Neural cell (in vitro differentiated cells): ENCODE measurements around the gene RPL19. TPM values are rescaled to one million over a fixed set of nuclear protein-coding genes. Genes with fewer than 3 reads are reported as not detected.

ENCODE experiments used
- H2AFZ ChIP-seq: fragments of 200-600, 300-800 bp; sonication (generic), shearing (Covaris generic); 2 replicates; pipeline ENCODE4 v1.6.0; 2014; ENCODE audit warnings: low read depth, mild to moderate bottlenecking, antibody characterized with exemption, low read length, moderate library complexity
- H3F3A ChIP-seq: fragments of 200-600 bp; shearing (Covaris generic); 2 replicates; pipeline ENCODE4 v1.6.1; 2016; ENCODE audit warnings: mild to moderate bottlenecking, moderate library complexity, mixed read lengths, antibody characterized with exemption, low read length; ENCODE audit not compliant: insufficient read depth, poor library complexity, severe bottlenecking
- H3K27ac ChIP-seq: fragments of 200-600, 300-800 bp; sonication (generic), shearing (Covaris generic); 2 replicates; pipeline ENCODE4 v1.5.1; 2014; ENCODE audit warnings: mild to moderate bottlenecking, low read length, moderate library complexity
- H3K27me3 ChIP-seq: fragments of 300-800, 200-600 bp; sonication (generic), shearing (Covaris generic); 2 replicates; pipeline ENCODE4 v1.6.0; 2014; ENCODE audit warnings: mild to moderate bottlenecking, low read depth, low read length, moderate library complexity; ENCODE audit not compliant: insufficient read depth
- H3K36me3 ChIP-seq: fragments of 300-800, 200-600 bp; sonication (generic), shearing (Covaris generic); 2 replicates; pipeline ENCODE4 v1.5.1; 2014; ENCODE audit warnings: mild to moderate bottlenecking, antibody characterized with exemption, low read length, moderate library complexity; ENCODE audit not compliant: insufficient read depth
- H3K4me2 ChIP-seq: fragments of 300-800, 200-600 bp; sonication (generic), shearing (Covaris generic); 2 replicates; pipeline ENCODE4 v1.6.0; 2014; ENCODE audit warnings: mild to moderate bottlenecking, low read length
- H3K4me3 ChIP-seq: fragments of 300-800, 200-600 bp; sonication (generic), shearing (Covaris generic); 2 replicates; pipeline ENCODE4 v1.5.1; 2014; ENCODE audit warnings: mild to moderate bottlenecking, low read length, moderate library complexity
- H3K79me2 ChIP-seq: fragments of 200-600 bp; shearing (Covaris generic); replicated peaks from 2 replicates; pipeline ENCODE4 v1.6.0; 2014; ENCODE audit warnings: mild to moderate bottlenecking, low read length, moderate library complexity; ENCODE audit not compliant: insufficient read depth
- H3K9ac ChIP-seq: fragments of 300-800, 200-600 bp; sonication (generic), shearing (Covaris generic); 2 replicates; pipeline ENCODE4 v1.6.1; 2016; ENCODE audit warnings: mild to moderate bottlenecking, low read length, mixed read lengths
- H3K9me2 ChIP-seq: fragments of 200-600 bp; shearing (Covaris generic); 2 replicates; pipeline ENCODE4 v1.6.1; 2016; ENCODE audit warnings: mild to moderate bottlenecking, low read length, mixed read lengths; ENCODE audit not compliant: insufficient read depth
- H3K9me3 ChIP-seq: fragments of 200-600, 300-800 bp; sonication (generic), shearing (Covaris generic); 2 replicates; pipeline ENCODE4 v1.6.1; 2016; ENCODE audit warnings: mild to moderate bottlenecking, mixed run types, low read length, moderate library complexity, mixed read lengths
- H4K20me1 ChIP-seq: fragments of 200-600 bp; shearing (Covaris generic); 2 replicates; pipeline ENCODE4 v1.6.1; 2016; ENCODE audit warnings: mild to moderate bottlenecking, mixed run types; ENCODE audit not compliant: insufficient read depth
- EP300 ChIP-seq: fragments of 450-650 bp; conservative IDR thresholded peaks from 2 replicates; pipeline ENCODE4 v1.6.1; 2014; ENCODE audit warnings: antibody characterized with exemption, mild to moderate bottlenecking, moderate library complexity; ENCODE audit not compliant: poor library complexity, severe bottlenecking
- EZH2 ChIP-seq: fragments of 200-600, 300-800 bp; shearing (Covaris generic), sonication (generic); IDR thresholded peaks from 2 replicates; pipeline ENCODE4 v1.6.1; 2014; ENCODE audit warnings: antibody characterized with exemption, low read length, borderline replicate concordance, mild to moderate bottlenecking; ENCODE audit not compliant: insufficient read depth, poor library complexity, severe bottlenecking
- MXI1 ChIP-seq: fragments of 450-650 bp; conservative IDR thresholded peaks from 2 replicates; pipeline ENCODE4 v1.6.1; 2014; ENCODE audit warnings: antibody characterized with exemption, mild to moderate bottlenecking; ENCODE audit not compliant: poor library complexity, severe bottlenecking
- POLR2AphosphoS5 ChIP-seq: IDR thresholded peaks from 2 replicates; pipeline ENCODE4 v1.6.1; 2012
- RAD21 ChIP-seq: fragments of 450-650 bp; conservative IDR thresholded peaks from 2 replicates; pipeline ENCODE4 v1.6.1; 2014; ENCODE audit warnings: antibody characterized with exemption, mild to moderate bottlenecking, moderate library complexity
- REST ChIP-seq: IDR thresholded peaks from 2 replicates; pipeline ENCODE4 v1.6.1; 2012; ENCODE audit warnings: borderline replicate concordance
- SMC3 ChIP-seq: fragments of 450-650 bp; conservative IDR thresholded peaks from 2 replicates; pipeline ENCODE4 v1.6.1; 2014; ENCODE audit warnings: antibody characterized with exemption, mild to moderate bottlenecking, moderate library complexity; ENCODE audit not compliant: poor library complexity
- TAF1 ChIP-seq: IDR thresholded peaks from 2 replicates; pipeline ENCODE4 v1.6.1; 2012; ENCODE audit warnings: low read depth
- polyA plus RNA-seq: library from polyadenylated mRNA; depleted of rRNA; stranded (reverse); fragments of >200 nt; gene quantifications from 2 replicates; pipeline ENCODE4 v1.2.3, GENCODE V29; 2014
- TF ChIP-seq, protein P1 (sequence below): fragments of 450-650 bp; IDR thresholded peaks from 2 replicates; pipeline ENCODE4 v1.5.1; 2014; ENCODE audit warnings: antibody characterized with exemption, mild to moderate bottlenecking, moderate library complexity; ENCODE audit not compliant: poor library complexity, severe bottlenecking

The RPL19 gene
- polyA plus RNA-seq, 1 donor from 2014 or later = 1,623 TPM

DNA sequence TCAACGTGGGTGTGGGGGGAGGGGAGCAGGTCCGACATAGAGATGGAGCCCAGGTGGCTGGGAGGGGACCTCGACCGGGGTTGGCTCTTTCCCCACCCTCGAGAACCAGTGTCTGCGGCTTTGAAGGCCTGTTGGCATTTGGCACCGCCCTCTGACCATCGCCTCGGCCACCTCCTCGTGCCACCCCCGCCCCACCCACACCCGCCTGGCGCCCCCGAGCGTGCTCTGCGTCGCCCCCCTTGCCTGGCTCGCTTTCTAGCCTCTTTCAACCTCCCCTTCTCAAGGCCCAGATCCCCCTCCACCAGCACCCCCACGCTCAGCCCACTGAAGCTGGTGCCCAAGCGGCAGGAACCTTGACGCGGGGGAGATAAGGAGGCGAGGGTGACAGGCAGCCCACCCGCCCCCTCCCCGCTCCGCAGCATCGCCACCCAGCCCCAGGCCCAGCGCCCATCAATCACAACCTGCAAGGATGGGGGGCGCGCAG, 3.2 kb upstream of the RPL19 start:
- Histone ChIP-seq H3K4me2 (no peak overlapping the region), H3K27me3 (no peaks in the 10 kb centered on the region), H2AFZ (peak overlapping the region; percentile 76), H3K9me2 (no peaks in the 10 kb centered on the region), H3K36me3 (no peaks in the 10 kb centered on the region), H3K9ac (peak overlapping the region; percentile 98), H3K79me2 (peaks cover 44% of the 10 kb centered on the region), H3K9me3 (no peaks in the 10 kb centered on the region), H3K4me3 (peak overlapping the region; percentile 98), H3F3A (no peaks in the 10 kb centered on the region), H4K20me1 (peaks cover 6% of the 10 kb centered on the region), H3K27ac (peak overlapping the region; percentile 97)
- TF ChIP-seq MXI1 (peak; percentile 11), POLR2AphosphoS5 (peak; percentile 7), RAD21 (no peak)

GRCh38 chr17:39197380-39198185, 2.5 kb upstream of the RPL19 start, which contains the start of gene CACNB1:
Gene CACNB1, minus strand, starts transcription at chr17:39197669. Its CDS starts 174 bp downstream, at chr17:39197495.
- Histone ChIP-seq H3K9me2 (no peaks in the 10 kb centered on the region), H3K27ac (peak within 1 kb of the TSS; percentile 97), H3K27me3 (no peaks in the 10 kb centered on the region), H3K4me2 (peak within 1 kb of the TSS; percentile 90), H2AFZ (peak within 1 kb of the TSS; percentile 76), H3K79me2 (peaks cover 45% of the 10 kb centered on the region), H3K36me3 (no peaks in the 10 kb centered on the region), H3K4me3 (peak within 1 kb of the TSS; percentile 98), H4K20me1 (peaks cover 6% of the 10 kb centered on the region), H3K9ac (peak within 1 kb of the TSS; percentile 98), H3K9me3 (no peaks in the 10 kb centered on the region), H3F3A (no peaks in the 10 kb centered on the region)
- peak; percentile 81 for TF ChIP-seq TAF1
- peak; percentile 7 for TF ChIP-seq SMC3
- TF ChIP-seq POLR2AphosphoS5 = peak; percentile 89
- TF ChIP-seq EP300 = no peak
- TF ChIP-seq MXI1 = peak; percentile 61
- no peak for TF ChIP-seq RAD21
- TF ChIP-seq REST = peak; percentile 33
- TF ChIP-seq, protein P1, sequence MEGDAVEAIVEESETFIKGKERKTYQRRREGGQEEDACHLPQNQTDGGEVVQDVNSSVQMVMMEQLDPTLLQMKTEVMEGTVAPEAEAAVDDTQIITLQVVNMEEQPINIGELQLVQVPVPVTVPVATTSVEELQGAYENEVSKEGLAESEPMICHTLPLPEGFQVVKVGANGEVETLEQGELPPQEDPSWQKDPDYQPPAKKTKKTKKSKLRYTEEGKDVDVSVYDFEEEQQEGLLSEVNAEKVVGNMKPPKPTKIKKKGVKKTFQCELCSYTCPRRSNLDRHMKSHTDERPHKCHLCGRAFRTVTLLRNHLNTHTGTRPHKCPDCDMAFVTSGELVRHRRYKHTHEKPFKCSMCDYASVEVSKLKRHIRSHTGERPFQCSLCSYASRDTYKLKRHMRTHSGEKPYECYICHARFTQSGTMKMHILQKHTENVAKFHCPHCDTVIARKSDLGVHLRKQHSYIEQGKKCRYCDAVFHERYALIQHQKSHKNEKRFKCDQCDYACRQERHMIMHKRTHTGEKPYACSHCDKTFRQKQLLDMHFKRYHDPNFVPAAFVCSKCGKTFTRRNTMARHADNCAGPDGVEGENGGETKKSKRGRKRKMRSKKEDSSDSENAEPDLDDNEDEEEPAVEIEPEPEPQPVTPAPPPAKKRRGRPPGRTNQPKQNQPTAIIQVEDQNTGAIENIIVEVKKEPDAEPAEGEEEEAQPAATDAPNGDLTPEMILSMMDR = no peak
- TF ChIP-seq EZH2 = no peak
